HG02884 (cell line): ENCODE measurements around the gene LGALS4.
"Not testable (repeated sequence)": the region's sequence is repeated elsewhere in the genome, so short reads cannot be mapped to it uniquely, and the experiment has no call there.

Experiments
- ATAC-seq: cut with Tn5 transposase; IDR thresholded peaks from one replicate; pipeline ENCODE4 v1.9.1; 2021; ENCODE audit warnings: mild to moderate bottlenecking, moderate library complexity; ENCODE audit not compliant: unreplicated experiment

The LGALS4 gene

GRCh38 chr19:38796154-38796553 lies 16.6 kb downstream of the LGALS4 start:
- no peak for ATAC-seq

GRCh38 chr19:38795549-38795948 lies 17.2 kb downstream of the LGALS4 start:
- ATAC-seq: no peak

- ATAC-seq: no peak
Observed at GRCh38 chr19:38793671-38794070, 19.1 kb downstream of the LGALS4 start.

GRCh38 chr19:38793177-38793576 lies 19.6 kb downstream of the LGALS4 start:
- no peak for ATAC-seq

- ATAC-seq: no peak
Observed at GRCh38 chr19:38792250-38793111, 20.3 kb downstream of the LGALS4 start.

- peak; percentile 48 for ATAC-seq
Observed at GRCh38 chr19:38791451-38792064, 21.2 kb downstream of the LGALS4 start.

- ATAC-seq: not testable (repeated sequence)
Observed at GRCh38 chr19:38790507-38791403, 22.0 kb downstream of the LGALS4 start.

GRCh38 chr19:38788478-38789243 lies 24.1 kb downstream of the LGALS4 start, which contains the start of gene LGALS7B:
LGALS7B (plus strand) TSS chr19:38789200; CDS start chr19:38789227, 27 bp downstream.
- ATAC-seq: no peak

- ATAC-seq: no peak
Observed at GRCh38 chr19:38786572-38787265, 26.0 kb downstream of the LGALS4 start.

- not testable (repeated sequence) for ATAC-seq
Observed at GRCh38 chr19:38786061-38786460, 26.7 kb downstream of the LGALS4 start.

- no peak for ATAC-seq
Observed at GRCh38 chr19:38785187-38785699, 27.5 kb downstream of the LGALS4 start.

- ATAC-seq: no peak
Observed at GRCh38 chr19:38784224-38784623, 28.5 kb downstream of the LGALS4 start.

- ATAC-seq: not testable (repeated sequence)
Observed at GRCh38 chr19:38782212-38782611, 30.5 kb downstream of the LGALS4 start.

GRCh38 chr19:38781058-38781457 lies 31.7 kb downstream of the LGALS4 start:
- no peak for ATAC-seq

GRCh38 chr19:38780443-38780842 lies 32.3 kb downstream of the LGALS4 start:
- no peak for ATAC-seq

GRCh38 chr19:38778733-38779132 lies 34.0 kb downstream of the LGALS4 start:
- ATAC-seq: no peak

- ATAC-seq: no peak
Observed at GRCh38 chr19:38774181-38774950, 38.4 kb downstream of the LGALS4 start.

GRCh38 chr19:38773469-38774177 lies 39.1 kb downstream of the LGALS4 start, which contains the start of gene LGALS7:
LGALS7 (minus strand) TSS chr19:38773517; CDS start chr19:38773492, 25 bp downstream.
- no peak for ATAC-seq
